GM12892 (cell line): ENCODE measurements around the gene TIMM10.

Experiments used
- POLR2A ChIP-seq: IDR thresholded peaks from 2 replicates; pipeline ENCODE4 v1.6.1; 2011; ENCODE audit warnings: low read depth, low read length, control low read depth
- POLR2AphosphoS5 ChIP-seq: IDR thresholded peaks from 2 replicates; pipeline ENCODE4 v1.6.1; 2011; ENCODE audit warnings: low read depth, low read length, control low read depth
- TAF1 ChIP-seq: IDR thresholded peaks from 2 replicates; pipeline ENCODE4 v1.6.1; 2011; ENCODE audit warnings: low read depth, mild to moderate bottlenecking, control low read depth, low read length, borderline replicate concordance

GRCh38 chr11:57491371-57492061 is 39.0 kb downstream of the TIMM10 start:
- TF ChIP-seq TAF1, result no peak
- TF ChIP-seq POLR2A, result no peak
- no peak for TF ChIP-seq POLR2AphosphoS5
